Measurements from ENCODE around the gene NHLRC2. TPM values are rescaled to one million over a fixed set of nuclear protein-coding genes. Genes with fewer than 3 reads are reported as not detected.

NHLRC2 gene
- total and polyA plus RNA-seq, 10 of the 15 experiments (the other 5 are each of a cell fraction or from before 2014, with no cell fraction given): 1.9 to 31.3 (median 15.9) TPM

DNA sequence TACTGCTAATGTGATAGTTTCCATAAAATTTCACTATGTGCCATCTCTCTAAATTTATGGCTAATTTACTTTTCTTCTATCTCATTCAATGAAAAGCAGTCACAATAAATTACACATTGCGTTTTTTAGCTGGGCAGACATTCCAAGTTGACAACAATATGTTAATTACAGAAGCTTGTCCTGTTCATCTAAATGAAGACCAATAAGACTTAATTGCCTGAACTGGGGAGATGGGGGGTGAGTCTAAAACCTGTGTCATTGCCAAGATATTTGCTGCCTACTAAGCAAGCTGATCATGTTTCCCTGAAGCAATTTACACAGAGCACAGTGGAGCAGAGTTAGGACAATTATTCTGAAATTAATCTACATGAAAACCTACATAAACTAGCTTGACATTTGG lies 99.9 kb downstream of the NHLRC2 start (continued):
- TF ChIP-seq, protein P1, sequence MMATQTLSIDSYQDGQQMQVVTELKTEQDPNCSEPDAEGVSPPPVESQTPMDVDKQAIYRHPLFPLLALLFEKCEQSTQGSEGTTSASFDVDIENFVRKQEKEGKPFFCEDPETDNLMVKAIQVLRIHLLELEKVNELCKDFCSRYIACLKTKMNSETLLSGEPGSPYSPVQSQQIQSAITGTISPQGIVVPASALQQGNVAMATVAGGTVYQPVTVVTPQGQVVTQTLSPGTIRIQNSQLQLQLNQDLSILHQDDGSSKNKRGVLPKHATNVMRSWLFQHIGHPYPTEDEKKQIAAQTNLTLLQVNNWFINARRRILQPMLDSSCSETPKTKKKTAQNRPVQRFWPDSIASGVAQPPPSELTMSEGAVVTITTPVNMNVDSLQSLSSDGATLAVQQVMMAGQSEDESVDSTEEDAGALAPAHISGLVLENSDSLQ (IDR thresholded peaks at IDR 0.05): no peak
- TF ChIP-seq, protein P2, sequence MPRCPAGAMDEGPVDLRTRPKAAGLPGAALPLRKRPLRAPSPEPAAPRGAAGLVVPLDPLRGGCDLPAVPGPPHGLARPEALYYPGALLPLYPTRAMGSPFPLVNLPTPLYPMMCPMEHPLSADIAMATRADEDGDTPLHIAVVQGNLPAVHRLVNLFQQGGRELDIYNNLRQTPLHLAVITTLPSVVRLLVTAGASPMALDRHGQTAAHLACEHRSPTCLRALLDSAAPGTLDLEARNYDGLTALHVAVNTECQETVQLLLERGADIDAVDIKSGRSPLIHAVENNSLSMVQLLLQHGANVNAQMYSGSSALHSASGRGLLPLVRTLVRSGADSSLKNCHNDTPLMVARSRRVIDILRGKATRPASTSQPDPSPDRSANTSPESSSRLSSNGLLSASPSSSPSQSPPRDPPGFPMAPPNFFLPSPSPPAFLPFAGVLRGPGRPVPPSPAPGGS (IDR thresholded peaks at IDR 0.05; ENCODE audit: borderline replicate concordance, insufficient read depth, low read depth, low read length, poor library complexity, severe bottlenecking): no peak
- TF ChIP-seq RFX5 (IDR thresholded peaks at IDR 0.05; ENCODE audit: low read depth, low read length) (no peak), SPI1 (IDR thresholded peaks at IDR 0.05; ENCODE audit: borderline replicate concordance, insufficient read depth, low read depth, low read length) (no peak), EGR1 (IDR thresholded peaks at IDR 0.05; ENCODE audit: borderline replicate concordance in 1 of 2, low read depth in 2 of 2, low read length in 2 of 2) (no peak), TBL1XR1 (IDR thresholded peaks at IDR 0.05; ENCODE audit: low read depth, low read length) (no peak), KAT2A (conservative IDR thresholded peaks at IDR 0.05; ENCODE audit: control insufficient read depth, low read depth, low read length) (no peak)
- TF ChIP-seq, protein P3, sequence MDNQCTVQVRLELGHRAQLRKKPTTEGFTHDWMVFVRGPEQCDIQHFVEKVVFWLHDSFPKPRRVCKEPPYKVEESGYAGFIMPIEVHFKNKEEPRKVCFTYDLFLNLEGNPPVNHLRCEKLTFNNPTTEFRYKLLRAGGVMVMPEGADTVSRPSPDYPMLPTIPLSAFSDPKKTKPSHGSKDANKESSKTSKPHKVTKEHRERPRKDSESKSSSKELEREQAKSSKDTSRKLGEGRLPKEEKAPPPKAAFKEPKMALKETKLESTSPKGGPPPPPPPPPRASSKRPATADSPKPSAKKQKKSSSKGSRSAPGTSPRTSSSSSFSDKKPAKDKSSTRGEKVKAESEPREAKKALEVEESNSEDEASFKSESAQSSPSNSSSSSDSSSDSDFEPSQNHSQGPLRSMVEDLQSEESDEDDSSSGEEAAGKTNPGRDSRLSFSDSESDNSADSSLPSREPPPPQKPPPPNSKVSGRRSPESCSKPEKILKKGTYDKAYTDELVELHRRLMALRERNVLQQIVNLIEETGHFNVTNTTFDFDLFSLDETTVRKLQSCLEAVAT (IDR thresholded peaks at IDR 0.05): no peak
- TF ChIP-seq, protein P4, sequence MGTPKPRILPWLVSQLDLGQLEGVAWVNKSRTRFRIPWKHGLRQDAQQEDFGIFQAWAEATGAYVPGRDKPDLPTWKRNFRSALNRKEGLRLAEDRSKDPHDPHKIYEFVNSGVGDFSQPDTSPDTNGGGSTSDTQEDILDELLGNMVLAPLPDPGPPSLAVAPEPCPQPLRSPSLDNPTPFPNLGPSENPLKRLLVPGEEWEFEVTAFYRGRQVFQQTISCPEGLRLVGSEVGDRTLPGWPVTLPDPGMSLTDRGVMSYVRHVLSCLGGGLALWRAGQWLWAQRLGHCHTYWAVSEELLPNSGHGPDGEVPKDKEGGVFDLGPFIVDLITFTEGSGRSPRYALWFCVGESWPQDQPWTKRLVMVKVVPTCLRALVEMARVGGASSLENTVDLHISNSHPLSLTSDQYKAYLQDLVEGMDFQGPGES (IDR thresholded peaks at IDR 0.05): no peak
